Type B pancreatic cell (in vitro differentiated cells): Measurements from ENCODE around the gene SIX4. TPM values are rescaled to one million over a fixed set of nuclear protein-coding genes. Genes with fewer than 3 reads are reported as not detected.
A peak's percentile ranks its signal among the peaks of the same experiment; 100 is the strongest.

Source experiments
- DNase-seq: peaks from one replicate; pipeline ENCODE4 v3.0.0; 2021; ENCODE audit warnings: mixed read lengths; ENCODE audit not compliant: unreplicated experiment; ENCODE audit errors: extremely low spot score
- H3K27ac Mint-ChIP-seq: 2 replicates; pipeline ENCODE4 v1.8.0; 2021; ENCODE audit warnings: mild to moderate bottlenecking, mixed read lengths
- H3K27me3 Mint-ChIP-seq: 2 replicates; pipeline ENCODE4 v1.8.0; 2021; ENCODE audit warnings: mixed read lengths
- H3K36me3 Mint-ChIP-seq: 2 replicates; pipeline ENCODE4 v1.8.0; 2021; ENCODE audit warnings: mixed read lengths
- H3K4me1 Mint-ChIP-seq: one replicate; pipeline ENCODE4 v1.8.0; 2021; ENCODE audit warnings: mixed read lengths; ENCODE audit not compliant: unreplicated experiment
- H3K4me3 Mint-ChIP-seq: 2 replicates; pipeline ENCODE4 v1.8.0; 2021; ENCODE audit warnings: mild to moderate bottlenecking, mixed read lengths
- H3K9me3 Mint-ChIP-seq: 2 replicates; pipeline ENCODE4 v1.8.0; 2021; ENCODE audit warnings: mixed read lengths
- total RNA-seq: library from RNA; stranded (reverse); gene quantifications from 2 replicates; pipeline ENCODE4 v1.2.1, GENCODE V29; 2021; ENCODE audit warnings: low replicate concordance
- TF ChIP-seq, protein P1 (sequence below): fragments of 200-600 bp; sonication (generic); conservative IDR thresholded peaks from 2 replicates; pipeline ENCODE4 v1.5.0; 2021; ENCODE audit warnings: antibody characterized with exemption, mild to moderate bottlenecking

Gene SIX4
- total RNA-seq, 1 donor from 2014 or later, result 26.0 TPM

DNA sequence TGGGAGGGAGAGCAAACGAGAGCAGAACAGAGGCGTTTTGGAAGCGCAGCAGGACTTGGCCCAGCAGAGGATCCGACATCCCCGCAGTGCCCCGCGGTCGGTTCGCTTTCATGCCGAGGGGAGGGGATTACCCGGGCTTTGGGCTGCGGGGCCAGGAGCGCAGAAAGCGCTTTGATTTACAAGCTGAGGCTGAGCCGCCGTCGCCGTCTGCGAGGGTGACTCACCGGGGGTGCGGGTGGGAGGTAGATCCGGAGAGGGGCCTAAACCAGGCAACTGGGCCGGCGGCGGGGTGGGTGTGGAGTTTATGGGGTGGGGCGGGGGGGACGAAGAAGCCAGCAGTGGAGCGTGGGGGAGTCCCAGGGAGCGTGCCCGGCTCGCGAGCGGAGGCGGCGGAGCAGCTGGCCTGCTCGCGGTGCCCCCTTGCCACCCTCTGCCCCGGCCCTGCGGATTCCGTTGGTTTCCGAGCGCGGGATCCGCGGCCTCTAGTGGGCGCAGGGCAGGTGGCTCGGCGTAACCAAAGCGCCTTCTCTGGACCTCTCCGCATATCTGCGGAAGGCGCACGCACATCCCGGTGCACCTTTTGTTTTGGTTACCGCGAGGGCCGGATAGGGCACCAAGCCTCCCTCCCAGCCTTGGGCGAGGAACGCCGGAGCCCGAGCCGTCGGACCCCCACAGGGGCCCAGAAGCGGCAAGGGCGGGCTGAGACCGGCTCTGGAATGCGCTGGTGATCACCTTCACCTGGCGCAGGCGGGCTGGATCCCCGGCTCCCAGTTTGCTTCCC lies 2.6 kb downstream of the SIX4 start:
- TF ChIP-seq, protein P1, sequence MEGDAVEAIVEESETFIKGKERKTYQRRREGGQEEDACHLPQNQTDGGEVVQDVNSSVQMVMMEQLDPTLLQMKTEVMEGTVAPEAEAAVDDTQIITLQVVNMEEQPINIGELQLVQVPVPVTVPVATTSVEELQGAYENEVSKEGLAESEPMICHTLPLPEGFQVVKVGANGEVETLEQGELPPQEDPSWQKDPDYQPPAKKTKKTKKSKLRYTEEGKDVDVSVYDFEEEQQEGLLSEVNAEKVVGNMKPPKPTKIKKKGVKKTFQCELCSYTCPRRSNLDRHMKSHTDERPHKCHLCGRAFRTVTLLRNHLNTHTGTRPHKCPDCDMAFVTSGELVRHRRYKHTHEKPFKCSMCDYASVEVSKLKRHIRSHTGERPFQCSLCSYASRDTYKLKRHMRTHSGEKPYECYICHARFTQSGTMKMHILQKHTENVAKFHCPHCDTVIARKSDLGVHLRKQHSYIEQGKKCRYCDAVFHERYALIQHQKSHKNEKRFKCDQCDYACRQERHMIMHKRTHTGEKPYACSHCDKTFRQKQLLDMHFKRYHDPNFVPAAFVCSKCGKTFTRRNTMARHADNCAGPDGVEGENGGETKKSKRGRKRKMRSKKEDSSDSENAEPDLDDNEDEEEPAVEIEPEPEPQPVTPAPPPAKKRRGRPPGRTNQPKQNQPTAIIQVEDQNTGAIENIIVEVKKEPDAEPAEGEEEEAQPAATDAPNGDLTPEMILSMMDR, result peak; percentile 58

DNA sequence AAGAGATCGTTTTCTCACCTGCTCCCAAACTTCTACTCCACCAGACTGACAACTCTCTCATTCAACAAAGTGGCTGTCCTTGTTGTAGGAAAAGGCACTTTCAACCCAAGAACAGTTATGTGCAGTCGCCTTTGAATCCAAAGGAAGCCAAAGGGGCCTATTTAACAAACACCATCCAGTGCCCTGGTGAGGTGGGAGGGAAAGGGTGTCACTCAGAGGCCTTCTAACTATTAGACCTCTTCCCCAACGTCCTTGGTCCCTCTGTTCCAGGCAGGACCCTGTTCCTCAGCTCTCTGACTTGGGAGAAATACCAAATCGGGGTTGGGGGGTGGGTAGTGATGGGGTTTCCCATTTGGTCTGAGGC lies 3.2 kb downstream of the SIX4 start:
- TF ChIP-seq, protein P1, result no peak
- Mint-ChIP-seq H3K4me3 (peak overlapping the region; percentile 93), H3K4me1 (peaks cover 23% of the 10 kb centered on the region), H3K36me3 (peaks cover 8% of the 10 kb centered on the region), H3K27me3 (no peaks in the 10 kb centered on the region), H3K27ac (peak overlapping the region; percentile 82), H3K9me3 (no peaks in the 10 kb centered on the region)
- DNase-seq, result no peak

More for the DNA sequence above, 2.6 kb downstream of the SIX4 start:
- Mint-ChIP-seq H3K27ac (peak overlapping the region; percentile 86), H3K27me3 (no peaks in the 10 kb centered on the region), H3K9me3 (no peaks in the 10 kb centered on the region), H3K4me1 (peaks cover 23% of the 10 kb centered on the region), H3K4me3 (peak overlapping the region; percentile 96), H3K36me3 (peaks cover 8% of the 10 kb centered on the region)
- peak; percentile 77 for DNase-seq

DNA sequence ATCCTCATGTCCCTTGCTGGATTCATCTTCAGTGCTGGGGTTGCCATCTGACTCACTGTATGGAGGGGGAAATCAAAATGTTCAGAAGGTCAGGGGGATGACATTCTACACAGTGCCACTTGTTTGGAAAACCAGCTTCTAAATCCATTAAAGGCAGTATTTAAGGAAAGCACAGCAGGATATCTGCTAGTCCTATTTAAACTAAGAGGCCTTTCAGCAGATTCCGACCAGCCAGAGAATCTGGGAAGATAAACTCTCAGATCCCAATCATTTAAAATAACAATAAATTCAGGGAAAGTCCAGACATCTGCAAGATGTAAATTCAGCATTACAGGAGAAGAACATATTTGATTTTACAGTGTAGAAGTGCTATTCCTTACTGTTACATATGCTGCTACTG lies 3.8 kb downstream of the SIX4 start:
- TF ChIP-seq, protein P1, result no peak
- no peak overlapping the region for H3K27ac Mint-ChIP-seq
- peak overlapping the region; percentile 93 for H3K4me3 Mint-ChIP-seq
- H3K9me3 Mint-ChIP-seq, result no peaks in the 10 kb centered on the region
- DNase-seq, result no peak
- no peaks in the 10 kb centered on the region for H3K27me3 Mint-ChIP-seq
- H3K36me3 Mint-ChIP-seq, result peaks cover 11% of the 10 kb centered on the region
- peaks cover 27% of the 10 kb centered on the region for H3K4me1 Mint-ChIP-seq

DNA sequence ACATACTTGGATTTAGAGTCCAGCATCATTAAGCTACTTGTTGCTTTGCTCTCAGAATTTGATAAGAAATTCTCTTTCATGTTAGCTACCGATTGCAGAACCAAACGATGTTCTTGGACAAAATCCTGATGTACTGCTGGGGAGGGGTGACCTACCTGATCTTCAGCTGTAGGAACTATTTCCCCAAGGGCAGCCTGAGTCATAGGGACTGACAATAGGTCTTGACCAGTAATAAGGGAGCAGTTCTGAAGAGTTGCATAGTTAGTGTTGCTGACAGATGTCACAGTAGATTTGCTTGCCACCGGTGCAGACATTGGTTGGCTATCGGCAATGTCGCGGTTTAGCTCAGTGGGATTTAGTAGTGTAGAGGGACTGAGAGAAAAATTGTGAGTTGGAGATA lies 10.6 kb downstream of the SIX4 start:
- Mint-ChIP-seq H3K9me3 (no peaks in the 10 kb centered on the region), H3K27me3 (no peaks in the 10 kb centered on the region), H3K36me3 (peaks cover 22% of the 10 kb centered on the region), H3K4me3 (no peak overlapping the region), H3K4me1 (peaks cover 8% of the 10 kb centered on the region), H3K27ac (no peak overlapping the region)
- no peak for DNase-seq
- TF ChIP-seq, protein P1, result no peak

DNA sequence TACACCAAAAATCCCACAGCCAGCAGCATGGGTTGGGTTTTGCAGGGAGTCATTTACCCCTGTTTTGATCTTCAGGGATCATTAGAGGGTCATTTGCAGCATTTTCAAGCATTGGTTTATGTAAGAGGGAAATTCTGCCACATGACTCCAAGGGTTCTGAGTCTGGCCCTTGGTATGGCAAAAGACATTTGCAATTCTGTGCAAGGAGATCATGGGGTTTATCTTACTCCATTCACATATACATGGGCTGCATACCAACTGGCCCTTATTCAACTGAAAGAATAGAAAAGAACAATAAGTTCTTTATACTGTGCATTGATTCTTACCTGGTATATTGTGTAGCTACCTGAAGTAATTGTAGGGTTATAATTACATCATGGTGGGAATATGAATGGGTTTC lies 13.7 kb downstream of the SIX4 start:
- Mint-ChIP-seq H3K27me3 (no peaks in the 10 kb centered on the region), H3K9me3 (no peaks in the 10 kb centered on the region), H3K27ac (no peak overlapping the region), H3K4me1 (peaks cover 5% of the 10 kb centered on the region), H3K36me3 (peaks cover 15% of the 10 kb centered on the region), H3K4me3 (no peak overlapping the region)
- TF ChIP-seq, protein P1, result no peak
- DNase-seq, result no peak
